Measurements from ENCODE around the gene HECW1.

DNA sequence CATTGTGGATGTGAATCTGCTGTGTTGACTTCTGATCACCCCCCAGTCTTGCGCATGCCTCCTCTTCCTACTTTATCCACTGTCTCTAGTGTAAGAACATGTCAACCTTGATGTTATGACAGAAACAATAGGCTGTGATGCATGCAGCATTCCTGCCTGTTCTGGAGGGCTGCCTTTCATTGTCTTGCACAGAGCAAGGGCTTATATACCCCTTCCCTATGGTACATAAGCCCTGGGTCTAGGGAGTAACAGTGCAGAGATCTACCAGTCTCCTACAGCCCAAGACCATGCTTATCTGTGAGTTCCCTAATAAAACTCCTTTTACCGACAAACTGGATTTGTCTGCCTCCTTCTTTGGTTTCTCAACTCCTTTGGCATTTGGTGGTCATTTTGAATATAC lies 293.5 kb downstream of the HECW1 start:
- TF ChIP-seq CTCF (IDR thresholded peaks at IDR 0.05) (no peak), EZH2 (IDR thresholded peaks at IDR 0.05; ENCODE audit: borderline replicate concordance, insufficient read depth, low read depth, low read length, poor library complexity, severe bottlenecking) (no peak)

All from B cell (primary cell).